ENCODE results near the gene RANBP1. TPM values are rescaled to one million over a fixed set of nuclear protein-coding genes. Genes with fewer than 3 reads are reported as not detected.
"Not testable (repeated sequence)": the region's sequence is repeated elsewhere in the genome, so short reads cannot be mapped to it uniquely, and the experiment has no call there.

RANBP1 gene
- total RNA-seq (2014; rRNA removed; shearing (Covaris generic)): 828 and 1,137 TPM in 2 replicates

DNA sequence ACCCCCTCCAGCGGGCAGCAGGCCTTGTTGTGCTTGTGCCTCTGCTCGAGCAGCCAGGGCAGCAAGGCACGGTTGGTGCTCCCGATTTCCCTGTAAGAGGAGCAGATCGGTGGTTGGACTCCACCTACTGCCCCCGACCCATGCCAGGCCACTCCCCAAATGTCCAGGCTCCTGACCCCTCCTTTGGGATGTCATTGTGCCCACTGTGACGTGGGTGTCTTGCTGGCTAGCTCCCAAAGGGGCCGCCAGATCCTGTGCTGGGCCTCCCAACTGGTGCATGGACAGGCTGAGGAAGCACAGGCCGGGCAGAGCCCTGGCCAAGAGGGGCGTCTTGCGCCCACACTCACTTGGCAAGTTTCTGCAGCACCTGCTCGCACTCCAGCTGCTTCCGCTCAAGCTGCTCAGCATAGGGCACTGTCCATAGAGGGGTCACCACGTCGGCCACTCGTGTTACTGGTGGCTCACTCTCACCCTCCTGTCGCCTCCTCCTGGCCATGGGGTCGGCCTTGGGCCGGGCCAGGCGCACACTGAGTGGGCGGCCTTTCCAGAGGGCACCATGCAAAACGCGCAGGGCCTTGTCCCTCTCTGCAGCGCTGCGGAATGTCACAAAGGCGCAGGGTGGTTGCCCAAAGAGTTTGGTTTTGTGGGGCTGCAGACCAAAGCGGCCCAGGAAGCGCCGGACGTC, at the start of gene RANBP1:
Gene RANBP1 (plus strand): TSS at position 414 of the 685 bp plus-strand sequence. CDS start 81 bp downstream, at position 495.
- DNase-seq (ENCODE audit: low read depth): no peak

DNA sequence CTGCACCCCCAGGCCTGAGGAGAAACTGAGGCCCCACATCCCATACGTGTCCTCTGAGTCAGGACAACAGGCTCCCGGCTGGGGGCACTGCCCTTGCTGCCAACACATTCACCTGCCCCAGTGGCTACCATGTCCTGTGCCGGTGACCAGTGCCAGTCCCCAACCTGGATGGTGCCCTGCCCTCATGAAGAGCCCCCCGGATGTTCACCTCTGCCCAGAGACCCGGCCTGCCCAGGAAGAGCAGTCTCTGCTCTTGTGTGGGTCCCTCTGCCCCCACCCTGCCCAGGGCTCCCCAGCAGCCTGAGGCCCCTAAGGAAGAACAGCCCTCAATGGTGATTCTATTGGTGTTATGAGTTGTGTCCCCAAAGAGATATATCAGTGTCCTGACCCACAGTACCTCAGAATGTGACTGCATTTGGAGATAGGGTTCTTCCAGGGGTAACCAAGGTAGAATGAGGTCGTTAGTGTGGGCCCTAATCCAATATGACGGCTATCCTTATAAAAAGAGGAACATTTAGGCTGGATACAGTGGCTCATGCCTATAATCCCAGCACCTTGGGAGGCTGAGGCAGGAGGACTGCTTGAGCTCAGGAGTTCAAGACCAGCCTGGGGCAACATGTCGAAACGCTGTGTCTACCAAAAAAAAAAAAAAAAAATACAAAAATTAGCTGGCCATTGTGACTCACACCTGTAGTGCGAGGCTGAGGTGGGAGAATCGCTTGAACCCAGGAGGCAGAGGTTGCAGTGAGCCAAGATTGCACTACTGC, 49.1 kb upstream of the RANBP1 start:
- no peak for DNase-seq (ENCODE audit: low read depth)

DNA sequence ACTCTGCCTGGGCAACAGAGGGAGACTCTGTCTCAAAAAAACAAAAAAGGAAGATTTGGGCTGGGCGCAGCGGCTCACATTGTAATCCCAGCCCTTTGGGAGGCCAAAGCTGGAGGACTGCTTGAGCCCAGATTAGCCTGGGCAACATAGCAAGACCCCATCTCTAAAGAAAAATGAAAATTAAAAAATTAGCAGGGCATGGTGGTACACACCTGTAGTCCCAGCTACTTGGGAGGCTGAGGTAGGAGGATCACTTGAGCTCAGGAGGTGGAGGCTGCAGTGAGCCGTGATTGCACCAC, 48.6 kb upstream of the RANBP1 start:
- DNase-seq (ENCODE audit: low read depth): not testable (repeated sequence)

DNA sequence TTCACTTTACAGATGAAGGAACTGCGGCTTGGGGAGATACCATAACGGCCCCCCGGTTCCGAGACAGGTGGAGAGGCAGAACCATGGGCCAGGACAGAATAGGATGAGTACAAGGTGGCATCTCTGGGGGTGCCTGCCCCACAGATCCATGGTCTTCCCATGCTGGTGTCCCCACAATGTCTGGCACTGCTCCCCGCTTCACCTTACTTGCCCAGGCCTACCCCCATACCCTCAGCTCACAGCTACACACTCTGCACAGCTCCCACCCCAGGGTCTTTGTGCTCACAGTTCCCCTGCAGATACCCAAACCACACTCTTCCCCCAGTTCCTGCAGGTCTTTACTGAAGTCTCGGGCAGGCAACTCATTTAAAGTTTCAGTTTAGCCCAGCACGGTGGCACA, 47.3 kb upstream of the RANBP1 start:
- no peak for DNase-seq (ENCODE audit: low read depth)

DNA sequence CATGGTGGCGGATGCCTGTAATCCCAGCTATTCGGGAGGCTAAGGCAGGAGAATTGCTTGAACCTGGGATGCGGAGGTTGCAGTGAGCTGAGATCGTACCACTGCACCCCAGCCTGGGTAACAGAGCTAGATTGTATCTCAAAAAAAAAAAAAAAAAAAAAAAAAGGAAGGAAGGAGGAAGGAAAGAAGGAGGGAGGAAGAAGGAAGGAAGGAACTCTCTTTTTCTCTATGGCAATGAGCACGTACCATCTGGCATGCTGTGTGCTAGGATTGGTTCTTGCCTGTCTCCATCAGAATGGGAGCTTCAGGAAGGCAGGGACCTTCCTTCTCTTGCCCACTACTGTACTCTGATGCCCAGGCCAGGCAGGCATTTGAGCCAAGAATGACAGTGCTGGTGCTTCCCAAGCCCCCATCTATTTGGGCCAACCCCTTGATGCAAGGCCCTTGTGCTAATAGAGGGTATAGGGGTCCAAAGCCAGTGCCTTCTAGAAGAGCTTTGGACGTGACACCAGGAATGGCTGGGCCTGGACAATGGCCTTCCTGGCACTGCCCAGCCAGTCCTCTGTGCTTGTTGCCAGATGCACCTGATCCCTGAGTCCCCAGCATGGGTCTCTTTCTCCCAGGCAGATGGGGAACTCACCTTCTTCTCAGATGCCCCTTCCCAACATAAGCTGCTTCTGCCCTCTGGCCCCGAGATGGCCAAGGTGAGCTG, 46.4 kb upstream of the RANBP1 start:
- DNase-seq (ENCODE audit: low read depth): no peak

DNA sequence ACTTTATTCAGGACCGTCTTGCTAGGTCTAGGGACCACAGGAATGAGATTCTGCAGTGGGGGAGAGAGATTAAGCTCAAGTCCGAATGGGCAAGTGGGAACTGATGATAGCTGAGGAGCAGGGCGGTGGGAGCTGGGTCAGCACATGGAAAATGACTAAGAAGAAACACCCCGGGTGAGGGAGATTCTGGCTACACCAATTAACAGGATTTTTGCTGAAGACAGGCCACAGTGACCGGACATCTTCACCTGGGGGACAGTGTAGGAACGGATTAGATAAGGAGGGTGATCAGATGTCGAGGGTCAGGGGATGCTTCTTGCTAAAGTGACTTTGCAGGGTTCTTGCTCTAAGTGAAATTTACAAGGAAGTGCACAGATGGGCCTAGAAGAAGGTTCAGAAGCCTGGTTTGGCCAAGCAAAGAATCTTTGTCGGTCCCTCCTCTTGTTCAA, 44.4 kb upstream of the RANBP1 start:
- no peak for DNase-seq (ENCODE audit: low read depth)

DNA sequence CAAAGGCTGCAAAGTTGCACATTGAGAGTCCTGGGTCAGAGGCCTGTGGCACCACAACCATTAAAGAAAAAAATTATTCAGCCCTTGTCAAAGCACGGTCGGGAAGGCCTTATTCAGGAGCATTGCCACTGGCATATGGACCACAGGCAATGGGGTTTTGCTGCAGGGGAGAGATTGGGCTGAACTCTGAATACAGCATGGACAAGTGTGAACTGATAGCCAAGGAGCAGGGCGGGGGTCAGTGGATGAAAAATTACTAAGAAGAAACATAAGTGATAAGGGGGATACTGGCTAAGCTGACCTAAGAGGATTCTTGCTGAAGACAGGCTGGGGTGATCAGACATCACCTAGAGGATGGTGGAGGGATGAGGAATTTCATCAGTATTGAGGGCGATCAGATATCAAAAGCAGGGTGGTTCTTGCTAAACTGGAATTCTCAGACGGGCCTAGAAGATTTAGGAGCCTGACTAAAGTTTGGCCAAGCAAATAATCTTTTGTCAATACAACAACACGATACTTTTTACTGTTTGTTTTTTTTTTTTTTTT, 39.2 kb upstream of the RANBP1 start:
- no peak for DNase-seq (ENCODE audit: low read depth)

DNA sequence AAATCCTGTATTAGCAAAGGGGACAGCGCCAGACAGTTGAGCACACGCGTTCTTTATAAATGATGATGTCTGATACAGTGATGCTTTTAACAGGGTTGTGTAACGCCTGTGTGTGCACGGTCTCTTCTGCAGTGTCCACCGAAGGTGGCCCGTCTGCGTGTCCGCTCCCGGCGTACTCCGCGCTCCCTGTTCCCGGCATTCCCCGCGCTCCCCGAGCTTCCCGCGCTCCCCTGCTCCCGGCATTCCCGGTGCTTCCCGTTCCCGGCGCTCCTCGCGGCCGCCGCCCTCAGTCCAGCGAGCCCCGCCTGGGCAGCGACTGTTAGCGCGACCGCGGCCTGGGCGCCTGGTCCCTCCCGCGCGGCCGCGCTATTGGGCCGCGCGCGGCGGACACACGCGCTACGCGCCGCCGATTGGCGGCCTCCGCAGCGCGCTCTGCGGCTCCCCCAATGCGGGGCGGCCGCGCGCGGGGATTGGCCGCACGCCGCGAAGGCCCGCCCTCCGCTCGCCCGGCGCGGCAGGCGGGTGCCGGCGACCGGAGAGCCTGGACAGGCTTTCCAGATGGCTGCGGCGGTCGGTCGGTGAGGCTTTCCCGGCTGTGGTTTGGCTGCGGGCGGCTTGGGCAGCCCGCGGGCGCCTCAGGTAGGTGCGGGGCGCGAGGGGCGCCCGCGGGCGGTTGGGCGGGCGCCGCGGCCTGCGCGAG, 36.0 kb upstream of the RANBP1 start, which contains the start of gene DGCR8:
Gene DGCR8 (plus strand): TSS at position 497 of the 700 bp plus-strand sequence. CDS start 5,723 bp downstream, outside the sequence.
- DNase-seq (ENCODE audit: low read depth): peak; percentile 90

DNA sequence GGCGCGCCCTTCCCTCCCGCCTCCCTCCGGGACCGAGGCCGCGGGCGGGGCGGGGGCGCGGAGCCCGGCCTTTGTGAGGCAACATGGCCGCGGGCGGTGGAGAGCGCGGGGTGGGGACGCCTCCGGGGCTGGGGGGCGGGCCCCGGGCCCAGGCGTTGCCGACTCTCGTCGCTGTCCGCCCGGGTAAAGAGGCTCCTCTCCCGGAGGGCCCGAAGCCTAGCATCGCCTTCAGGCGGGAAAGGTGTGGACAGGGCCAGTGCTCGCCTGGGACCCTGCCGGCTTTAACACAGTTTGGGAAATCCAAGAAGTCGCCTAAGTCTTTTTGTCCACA, 35.5 kb upstream of the RANBP1 start:
- DNase-seq (ENCODE audit: low read depth): peak; percentile 56

DNA sequence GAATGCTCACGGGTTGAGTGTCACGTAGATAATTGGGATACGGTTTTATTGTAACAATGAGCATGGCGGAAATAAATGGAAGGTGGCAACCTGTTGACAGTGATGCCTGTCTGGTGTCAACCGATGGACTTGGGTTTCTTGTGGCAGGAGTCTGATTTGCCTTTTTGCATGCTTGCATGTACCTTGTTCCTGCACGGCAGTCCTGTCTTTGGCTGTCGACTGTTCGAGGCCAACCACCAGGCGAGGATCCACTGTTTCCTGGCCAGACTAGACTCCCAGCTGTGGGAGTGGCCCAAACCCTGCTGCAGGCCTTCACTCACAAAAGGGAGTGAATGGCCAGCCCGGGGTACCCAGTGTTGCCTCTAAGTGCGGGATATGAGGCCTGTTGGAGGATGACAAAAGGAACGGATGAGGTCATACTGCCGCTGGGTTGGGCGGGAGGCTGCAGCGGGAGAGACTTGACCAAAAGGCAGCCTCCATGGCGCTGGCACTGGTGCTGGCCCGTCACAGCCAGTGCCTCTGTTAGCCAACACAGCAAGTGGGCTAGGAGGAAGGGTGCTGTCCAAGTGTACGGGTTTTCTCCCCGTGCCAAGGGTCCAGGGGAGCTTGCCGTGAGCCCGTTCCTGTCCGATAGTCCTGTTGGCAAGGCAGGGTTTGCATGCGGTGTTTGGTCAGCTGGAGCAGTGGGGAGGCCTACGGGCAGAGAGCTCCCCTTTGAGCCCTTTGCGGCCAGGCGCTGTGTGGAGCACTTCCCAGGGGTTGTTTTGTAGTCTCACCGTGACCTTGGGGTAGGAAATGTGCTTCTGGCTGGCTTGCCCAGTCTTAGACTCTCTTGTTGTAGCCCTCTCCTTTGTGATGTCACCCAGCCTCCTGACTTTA, 34.9 kb upstream of the RANBP1 start:
- peak; percentile 63 for DNase-seq (ENCODE audit: low read depth)

DNA sequence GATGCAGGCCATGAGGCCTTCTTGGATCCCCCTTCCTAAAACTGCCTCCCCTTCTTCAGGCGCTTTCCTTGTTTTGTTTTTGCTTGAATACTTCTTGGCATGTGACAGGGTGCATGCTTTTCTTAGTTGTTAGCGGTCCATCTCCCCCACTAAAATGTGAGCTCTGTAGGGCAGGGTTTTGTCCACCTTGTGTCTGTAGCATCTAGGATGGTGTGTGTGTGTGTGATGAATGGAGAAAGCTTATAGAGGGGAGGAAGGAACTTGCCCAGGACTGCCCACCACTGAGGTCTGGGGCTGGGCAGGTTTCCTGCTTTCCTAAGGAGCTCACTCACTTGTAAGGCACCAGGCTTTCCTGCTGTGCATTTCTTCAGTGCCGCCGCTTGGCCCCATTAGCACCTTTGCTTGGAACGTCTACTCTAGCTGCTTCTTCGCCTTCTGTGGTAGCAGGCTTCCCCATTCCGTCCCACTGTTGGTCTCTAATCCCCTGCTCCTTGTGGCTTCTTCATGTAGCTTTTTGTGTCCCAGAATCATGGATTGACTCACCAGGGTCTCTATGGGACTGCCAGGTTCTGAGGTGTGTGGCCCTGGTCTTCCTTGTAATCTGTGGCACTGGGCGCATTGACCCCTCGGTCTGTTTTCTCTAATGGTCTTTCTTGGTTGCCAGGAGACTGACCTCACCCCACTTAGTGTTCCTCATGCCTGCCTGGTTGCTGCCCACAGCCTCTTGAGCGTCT, 32.6 kb upstream of the RANBP1 start:
- no peak for DNase-seq (ENCODE audit: low read depth)

DNA sequence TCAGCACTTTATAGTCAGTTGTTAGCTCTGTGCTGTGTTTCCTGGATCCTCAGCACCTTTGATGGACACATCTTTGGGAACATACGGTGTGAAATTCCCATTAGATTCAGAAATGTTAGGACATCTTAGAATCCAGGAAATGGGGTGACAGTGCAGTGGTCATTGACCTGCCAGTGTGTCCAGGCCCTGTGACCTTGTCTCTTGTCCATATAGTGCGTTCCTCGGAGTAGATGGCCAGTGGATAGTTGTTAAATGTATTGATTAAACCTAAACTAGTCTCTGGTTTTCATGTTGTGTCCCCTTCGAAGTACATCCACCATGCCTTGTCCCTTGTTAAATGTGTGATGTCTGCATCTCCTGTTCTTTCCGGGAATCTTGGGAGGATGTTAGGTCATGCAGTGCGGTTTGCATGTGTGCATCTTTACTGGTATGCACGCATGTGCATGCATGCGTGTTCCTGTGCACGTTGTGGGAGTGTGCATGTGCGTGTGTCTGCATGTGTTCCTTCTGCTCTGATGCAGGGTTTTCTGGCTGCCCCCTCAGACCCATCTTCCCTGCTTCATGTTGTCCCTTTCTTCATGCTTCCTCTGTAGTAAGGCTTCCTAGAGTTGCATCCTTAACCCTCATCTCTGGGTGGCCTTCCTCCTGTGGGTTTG, 31.9 kb upstream of the RANBP1 start:
- DNase-seq (ENCODE audit: low read depth): no peak

DNA sequence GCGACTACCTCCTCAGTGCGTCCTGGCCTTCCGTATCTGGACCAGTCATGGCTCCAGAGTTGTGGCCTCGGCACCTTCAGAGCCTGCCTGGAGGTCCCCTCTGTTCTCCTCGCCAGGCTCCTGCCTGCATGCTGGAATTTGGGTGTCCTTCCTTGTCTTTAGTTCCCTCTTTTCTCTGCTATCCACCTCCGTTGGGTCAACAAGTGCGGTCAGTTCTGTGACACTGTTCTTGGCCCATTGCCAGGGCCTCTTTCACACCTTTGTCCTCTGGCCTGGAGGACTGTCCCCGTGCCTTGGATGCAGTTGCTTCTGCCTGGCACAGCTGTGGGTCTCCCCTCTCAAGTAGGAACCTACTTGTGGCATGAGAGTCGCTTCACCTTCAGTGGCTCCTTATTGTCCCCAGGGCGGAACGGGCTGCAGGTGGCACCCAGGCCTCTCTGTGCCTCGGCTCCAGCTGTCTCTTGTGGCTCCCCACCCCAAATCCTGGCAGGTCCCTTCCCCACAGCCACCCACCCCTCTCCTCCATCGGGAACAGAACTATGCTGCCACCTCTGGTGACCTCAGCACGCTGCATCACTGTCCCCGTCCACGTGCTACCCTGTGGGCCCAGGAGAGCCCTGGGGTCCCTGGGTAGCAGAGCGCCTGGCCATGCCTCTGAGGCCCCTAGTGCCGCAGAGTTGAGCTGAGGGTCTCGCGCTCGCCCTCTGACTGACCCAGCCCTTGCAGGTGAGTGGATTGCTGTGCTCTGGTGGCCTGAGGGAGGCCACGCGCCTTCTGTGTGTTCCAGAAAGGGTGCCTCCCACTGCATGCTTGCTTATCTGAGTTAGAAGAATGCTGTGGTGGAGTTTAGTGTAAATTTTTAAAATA, 31.1 kb upstream of the RANBP1 start:
- no peak for DNase-seq (ENCODE audit: low read depth)

DNA sequence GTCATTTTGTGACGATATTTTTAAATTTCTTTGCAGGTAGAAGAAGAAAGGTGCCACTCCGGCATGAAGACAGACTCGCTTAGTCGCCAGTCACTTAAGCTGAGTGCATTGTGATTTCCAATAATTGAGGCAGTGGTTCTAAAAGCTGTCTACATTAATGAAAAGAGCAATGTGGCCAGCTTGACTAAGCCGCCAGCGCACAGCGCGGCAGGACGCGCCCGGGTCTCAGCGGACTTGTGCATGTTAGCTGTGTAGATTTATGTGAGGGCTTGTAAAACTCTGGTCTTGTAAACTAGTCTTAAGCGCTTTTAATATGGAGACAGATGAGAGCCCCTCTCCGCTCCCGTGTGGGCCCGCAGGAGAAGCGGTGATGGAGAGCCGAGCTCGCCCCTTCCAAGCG, 30.3 kb upstream of the RANBP1 start:
- DNase-seq (ENCODE audit: low read depth): no peak

DNA sequence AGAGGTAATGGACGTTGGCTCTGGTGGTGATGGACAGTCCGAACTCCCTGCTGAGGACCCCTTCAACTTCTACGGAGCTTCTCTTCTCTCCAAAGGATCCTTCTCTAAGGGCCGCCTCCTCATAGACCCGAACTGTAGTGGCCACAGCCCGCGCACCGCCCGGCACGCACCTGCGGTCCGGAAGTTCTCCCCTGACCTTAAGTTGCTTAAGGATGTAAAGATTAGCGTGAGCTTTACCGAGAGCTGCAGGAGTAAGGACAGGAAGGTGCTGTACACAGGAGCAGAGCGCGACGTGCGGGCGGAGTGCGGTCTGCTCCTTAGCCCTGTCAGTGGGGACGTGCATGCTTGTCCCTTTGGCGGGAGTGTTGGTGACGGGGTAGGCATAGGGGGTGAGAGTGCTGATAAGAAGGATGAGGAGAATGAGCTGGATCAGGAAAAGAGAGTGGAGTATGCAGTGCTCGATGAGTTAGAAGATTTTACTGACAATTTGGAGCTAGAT, 29.8 kb upstream of the RANBP1 start:
- no peak for DNase-seq (ENCODE audit: low read depth)

DNA sequence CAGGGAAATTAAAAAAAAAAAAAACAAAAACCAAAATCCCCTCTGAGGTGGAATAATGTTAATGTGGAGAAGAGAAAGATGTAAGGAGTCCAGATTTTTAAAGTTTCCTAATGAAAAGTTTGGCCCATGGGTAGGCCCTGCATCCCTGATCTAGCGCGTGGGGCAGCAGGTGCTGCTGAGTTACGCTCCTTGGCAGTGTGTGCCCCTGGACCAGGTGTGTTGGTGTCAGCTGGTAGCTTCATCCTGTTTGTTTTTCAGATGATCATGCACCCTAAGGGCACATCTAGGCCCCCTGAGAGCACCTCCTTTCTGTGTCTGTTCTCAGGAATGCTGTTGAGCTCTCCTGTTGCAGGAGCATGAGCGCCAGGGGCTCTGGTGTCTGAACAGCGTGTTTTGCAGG, 29.1 kb upstream of the RANBP1 start:
- no peak for DNase-seq (ENCODE audit: low read depth)

DNA sequence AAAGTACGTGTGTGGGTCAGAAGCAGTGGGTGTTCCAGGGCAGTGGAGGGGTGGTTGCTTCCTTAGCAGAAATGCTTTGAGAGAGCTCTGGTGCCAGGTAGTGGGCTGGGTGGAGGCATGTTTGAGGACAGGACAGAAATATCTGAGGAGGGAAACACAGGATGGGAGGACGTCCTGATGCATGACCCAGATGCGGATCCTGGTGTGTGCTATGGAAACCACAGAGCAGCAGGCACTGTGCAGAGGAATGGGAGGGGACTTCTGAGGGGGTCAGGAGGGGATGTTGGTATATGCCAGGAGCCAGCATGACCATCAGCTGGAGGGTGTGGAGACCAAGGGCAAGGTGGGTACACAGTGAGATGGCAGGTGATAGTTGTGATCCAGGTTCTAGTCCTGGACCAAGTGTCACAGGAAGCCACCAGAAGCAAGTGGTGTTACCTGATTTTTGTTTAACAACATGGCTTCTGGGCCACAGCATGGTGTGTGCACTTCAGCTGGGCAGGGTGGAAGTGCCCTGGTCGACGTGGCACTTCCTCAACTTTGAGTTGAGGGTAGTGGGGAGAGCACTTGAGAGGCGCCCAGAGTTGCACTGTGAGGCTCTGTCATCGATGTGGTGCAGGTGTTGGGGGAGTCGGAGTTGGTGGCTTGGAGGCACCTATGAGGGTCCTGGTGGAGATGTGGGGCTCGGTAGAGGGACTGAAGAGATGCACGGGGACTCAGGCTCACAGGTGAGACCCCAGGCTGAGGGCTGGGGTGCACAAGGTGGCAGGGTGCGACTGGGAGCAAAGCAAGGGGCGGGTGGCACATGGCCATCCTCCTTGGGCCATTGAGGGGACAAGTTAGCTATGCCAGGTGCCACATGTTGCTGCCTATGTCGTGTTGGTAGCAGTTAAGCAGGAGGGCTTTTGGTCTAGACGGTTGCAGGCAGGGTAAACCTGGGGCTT, 28.3 kb upstream of the RANBP1 start:
- no peak for DNase-seq (ENCODE audit: low read depth)

Data from M059J (cell line).